GM19468 (cell line): ENCODE measurements around the gene QSOX2.
"Not testable (repeated sequence)": the region's sequence is repeated elsewhere in the genome, so short reads cannot be mapped to it uniquely, and the experiment has no call there.

ENCODE experiments used
- ATAC-seq: cut with Tn5 transposase; IDR thresholded peaks from one replicate; pipeline ENCODE4 v1.9.1; 2021; ENCODE audit warnings: mild to moderate bottlenecking, moderate library complexity, moderate number of reproducible peaks; ENCODE audit not compliant: unreplicated experiment; ENCODE audit errors: extremely low read depth

Gene QSOX2

DNA sequence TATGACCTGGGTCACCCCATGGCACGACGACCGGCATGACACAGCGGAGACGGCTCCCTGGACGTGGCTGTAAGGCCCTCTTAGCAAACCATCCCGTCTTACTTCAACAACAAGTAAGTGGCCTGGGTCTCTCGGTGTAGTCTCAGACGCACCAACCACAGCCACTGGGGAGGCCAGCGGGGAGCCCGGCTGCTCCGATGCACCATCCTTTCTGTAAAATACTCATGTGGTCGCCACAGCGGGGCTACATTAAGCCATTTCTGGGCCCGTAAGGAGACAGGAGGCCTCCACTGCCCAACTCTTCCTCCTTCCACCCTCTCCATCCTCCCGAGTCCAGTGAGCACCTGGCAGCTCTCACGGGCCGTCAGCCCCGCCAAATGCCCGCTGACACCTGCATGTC is 4.7 kb downstream of the QSOX2 start:
- ATAC-seq: no peak

- peak; percentile 18 for ATAC-seq
Measured at GRCh38 chr9:136239983-136240330, 5.7 kb downstream of the QSOX2 start.

DNA sequence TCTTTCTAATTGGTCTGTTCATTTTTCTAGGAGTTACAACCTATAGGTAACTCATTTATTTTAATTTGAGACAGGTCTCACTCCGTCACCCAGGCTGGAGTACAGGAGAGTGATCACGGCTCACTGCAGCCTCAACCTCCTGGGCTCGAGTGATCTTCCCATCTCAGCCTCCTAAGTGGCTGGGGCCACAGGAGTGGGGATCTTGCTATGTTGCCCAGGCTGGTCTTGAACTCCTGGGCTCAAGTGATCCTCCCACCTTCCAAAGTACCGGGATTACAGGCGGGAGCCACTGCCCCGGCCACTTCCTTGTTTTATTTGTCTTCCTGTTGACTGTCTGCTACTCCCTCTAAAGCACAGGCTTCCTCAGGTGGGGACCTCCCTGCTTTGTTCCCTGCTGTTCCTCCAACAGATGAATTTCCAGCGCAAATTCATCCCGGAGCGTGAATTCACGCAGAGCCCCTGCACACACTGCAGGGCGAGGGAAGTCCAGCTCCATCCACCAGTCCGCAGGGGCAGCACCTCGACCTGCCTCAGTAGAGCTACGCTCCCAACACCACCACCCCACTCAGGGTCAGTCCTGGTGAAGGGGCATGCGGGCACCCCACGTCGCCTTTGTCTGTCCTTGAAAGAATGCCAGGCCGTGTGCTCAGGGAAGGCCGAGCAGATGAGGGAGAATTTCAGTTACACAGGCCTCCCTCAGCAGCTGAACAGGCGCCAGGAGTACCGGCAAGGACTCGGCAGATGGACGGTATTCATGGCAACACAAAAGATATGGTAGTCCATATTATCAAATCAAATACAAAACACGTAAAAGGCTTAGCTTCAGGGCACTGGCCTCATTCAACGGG is 6.3 kb downstream of the QSOX2 start:
- ATAC-seq: no peak

DNA sequence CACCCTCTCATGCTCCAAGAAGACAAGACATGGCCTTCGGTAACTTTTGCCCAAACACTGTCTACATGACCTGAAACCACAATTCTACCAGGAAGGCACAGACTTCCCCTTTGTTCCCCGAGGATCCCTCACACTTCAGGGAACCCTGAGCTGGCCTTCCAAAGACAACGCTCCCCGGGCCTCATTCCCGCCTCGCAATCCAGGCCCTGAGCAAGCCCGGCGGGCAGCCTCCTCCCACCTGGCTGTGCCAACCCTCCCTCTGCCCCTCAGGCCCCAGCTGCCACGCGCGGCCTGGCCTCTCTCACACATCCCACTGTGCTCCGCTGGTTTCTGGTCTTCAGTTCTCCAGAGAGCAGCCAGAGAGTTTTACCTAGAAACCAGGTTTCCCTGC is 7.3 kb downstream of the QSOX2 start:
- no peak for ATAC-seq

GRCh38 chr9:136237486-136238341 is 7.9 kb downstream of the QSOX2 start:
- ATAC-seq: no peak

- not testable (repeated sequence) for ATAC-seq
Measured at GRCh38 chr9:136236471-136237410, 8.9 kb downstream of the QSOX2 start.

- ATAC-seq: no peak
Measured at GRCh38 chr9:136235709-136236455, 9.7 kb downstream of the QSOX2 start.

- ATAC-seq: no peak
Measured at GRCh38 chr9:136235171-136235570, 10.4 kb downstream of the QSOX2 start.

DNA sequence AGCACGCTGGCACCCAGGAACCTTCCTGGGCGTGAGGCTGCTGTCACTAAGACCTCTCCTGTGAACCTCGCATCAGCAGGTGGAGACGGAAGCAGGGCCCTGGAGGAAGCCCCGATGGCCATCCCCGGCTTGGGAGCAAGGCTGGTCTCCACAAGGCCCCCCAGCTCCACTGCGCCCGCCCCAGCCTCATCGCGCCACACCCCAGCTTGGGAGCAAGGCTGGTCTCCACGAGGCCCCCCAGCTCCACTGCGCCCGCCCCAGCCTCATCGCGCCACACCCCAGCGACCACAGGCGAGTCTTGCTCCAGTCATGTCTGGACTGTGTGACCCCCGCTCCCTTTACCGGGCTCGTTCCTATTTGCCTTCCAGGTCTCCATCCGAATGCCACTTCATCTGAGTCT is 11.0 kb downstream of the QSOX2 start:
- no peak for ATAC-seq

- no peak for ATAC-seq
Measured at GRCh38 chr9:136233868-136234267, 11.7 kb downstream of the QSOX2 start.

DNA sequence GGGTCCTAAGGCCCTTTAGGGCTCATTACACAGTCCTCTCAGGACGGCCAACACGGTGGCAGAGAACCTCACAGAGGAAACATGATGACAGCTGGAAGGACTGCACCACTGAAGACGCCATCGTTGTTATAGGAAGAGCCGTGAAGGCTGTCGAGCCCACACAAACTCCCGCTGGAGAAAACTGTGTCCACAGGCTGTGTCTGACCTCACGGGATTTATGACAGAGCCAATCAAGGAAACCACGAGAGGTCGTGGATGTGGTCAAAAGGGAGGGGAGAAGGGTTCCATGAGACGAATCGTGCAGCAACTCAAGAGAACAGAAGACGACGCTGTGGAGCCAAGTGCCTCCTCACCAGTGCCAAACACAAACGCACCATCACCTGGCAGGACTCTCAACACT is 12.2 kb downstream of the QSOX2 start:
- ATAC-seq: no peak

DNA sequence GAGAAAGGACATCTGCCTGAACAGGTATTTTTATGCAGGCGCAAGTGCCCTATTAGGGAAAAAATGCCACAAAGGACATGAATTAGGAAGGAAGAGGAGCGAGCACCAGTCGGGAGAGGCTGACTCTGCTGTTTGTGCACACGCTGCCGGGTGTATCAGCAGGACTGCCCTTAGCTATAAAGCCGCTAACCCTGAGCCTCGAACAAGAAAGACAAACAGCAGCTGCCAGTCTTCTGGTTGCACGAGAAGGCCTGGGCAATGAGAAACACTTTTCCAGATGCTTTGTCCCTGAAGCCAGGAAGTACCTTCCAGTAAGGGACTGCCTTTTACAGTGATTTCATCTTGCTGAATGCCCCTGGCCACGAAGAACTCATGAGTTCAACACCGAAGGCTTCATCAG is 12.6 kb downstream of the QSOX2 start:
- ATAC-seq: no peak

GRCh38 chr9:136231478-136232297 is 13.9 kb downstream of the QSOX2 start:
- ATAC-seq: no peak

GRCh38 chr9:136230773-136231172 is 14.8 kb downstream of the QSOX2 start:
- no peak for ATAC-seq

DNA sequence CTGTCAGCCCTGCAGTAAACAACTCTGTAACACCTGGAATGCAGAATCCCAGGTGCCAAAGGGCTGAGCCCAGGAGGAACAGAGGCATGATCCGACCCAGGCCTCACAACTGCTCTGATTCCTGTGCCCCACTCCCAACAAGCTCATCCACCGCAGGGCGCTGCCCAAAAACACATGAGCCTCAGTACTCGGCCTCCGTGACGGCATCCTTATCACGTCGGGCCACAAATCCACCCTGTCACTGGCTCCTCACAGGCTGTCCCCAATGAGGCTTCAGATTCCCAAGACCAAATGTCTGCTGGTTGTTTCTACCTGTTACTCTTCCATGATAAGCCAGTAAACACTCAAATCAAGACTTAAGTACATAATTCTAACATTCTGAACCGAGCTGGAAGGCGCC is 15.2 kb downstream of the QSOX2 start:
- no peak for ATAC-seq

DNA sequence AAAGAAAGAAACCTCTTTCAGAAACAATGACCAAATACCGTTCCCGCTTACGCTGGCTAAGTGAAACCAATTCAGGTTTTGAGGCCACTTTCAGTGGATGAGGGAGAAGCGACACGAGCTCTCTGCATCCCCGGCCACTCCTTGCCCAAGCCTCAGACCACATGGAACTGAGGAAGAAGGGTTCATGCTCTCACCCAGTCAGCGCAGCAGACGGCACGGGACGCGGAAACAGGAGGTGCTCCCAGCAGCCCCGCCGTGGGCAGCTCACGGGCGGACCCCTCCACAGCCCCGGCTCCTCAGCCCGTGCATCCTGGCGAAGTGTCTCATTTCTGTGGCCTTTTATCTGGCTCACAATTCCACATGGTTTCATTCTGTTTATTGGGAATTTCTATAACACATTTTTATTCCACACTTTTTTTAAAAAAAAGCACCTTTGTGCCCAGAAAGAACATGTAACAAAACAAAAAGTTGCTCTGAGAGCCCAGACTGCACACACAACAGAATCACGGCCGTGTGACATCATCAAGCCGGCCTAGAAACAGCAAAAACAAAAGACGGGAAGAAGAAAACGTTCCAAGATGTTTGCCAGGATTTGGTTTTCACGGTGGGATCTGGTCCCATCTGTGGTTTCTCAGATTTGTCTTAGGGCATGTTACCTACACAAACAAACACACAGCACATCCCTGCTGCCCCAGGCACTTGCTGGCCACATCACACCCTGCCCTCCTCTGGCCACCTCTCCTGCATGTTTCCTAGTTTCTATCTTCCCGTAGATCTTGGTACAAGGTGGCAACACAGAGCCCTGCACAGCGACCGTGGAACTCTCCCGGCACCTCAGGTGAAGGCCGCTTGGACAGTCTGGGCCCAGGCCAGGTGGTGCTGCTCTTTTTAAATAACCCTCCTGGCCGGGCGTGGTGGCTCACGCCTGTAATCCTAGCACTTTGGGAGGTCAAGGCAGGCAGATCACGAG is 16.2 kb downstream of the QSOX2 start:
- no peak for ATAC-seq

DNA sequence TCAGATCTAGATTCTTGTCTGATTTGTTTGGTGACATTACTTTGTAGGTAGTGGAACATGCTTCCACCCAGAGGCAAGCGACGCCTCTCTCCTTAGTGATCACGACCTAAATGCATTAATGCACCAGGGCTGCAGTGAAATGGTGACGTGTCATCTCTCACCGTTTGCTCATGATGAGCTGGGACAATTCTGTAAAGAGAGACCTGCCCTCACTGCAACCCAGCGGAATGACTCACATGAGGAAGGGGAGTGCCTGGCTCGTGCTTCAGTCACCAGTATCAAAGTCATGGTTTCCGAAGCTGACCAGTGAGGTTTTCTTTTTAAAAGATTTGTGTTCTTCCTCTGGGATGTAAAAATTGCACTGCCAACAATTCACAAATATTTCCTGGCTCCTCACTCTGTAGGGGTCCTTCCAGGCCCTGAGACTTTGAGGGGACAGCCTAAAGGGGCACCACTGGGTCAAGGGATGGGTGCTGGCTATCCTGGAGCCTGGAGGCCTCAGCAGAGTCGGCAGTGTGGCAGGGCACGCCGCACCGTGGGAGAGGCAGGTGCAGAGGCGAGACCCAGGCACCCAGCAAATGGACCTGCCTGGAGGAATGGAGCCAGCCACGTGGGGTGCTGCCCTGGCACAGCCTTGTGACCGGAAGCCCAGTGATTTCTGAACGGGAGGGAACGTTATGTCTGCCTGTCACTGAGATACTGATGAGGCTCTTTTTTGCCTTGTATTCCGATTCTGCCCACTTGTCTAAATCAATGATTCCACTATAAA is 17.3 kb downstream of the QSOX2 start:
- no peak for ATAC-seq
